Uterus (tissue), 2 donors: Measurements from ENCODE around the gene SYMPK.
A peak's percentile ranks its signal among the peaks of the same experiment; 100 is the strongest.

Experiments used
- CTCF ChIP-seq, 4 experiments: fragments of 200-600 bp in 2 of 4; fragments of 450-650 bp in 2 of 4; sonication (generic) in 2 of 4; IDR thresholded peaks; one replicate each; pipeline ENCODE4 v1.5.1; 2016 to 2019; ENCODE audit warnings: antibody characterized with exemption in 4 of 4, mild to moderate bottlenecking in 2 of 4, moderate library complexity in 1 of 4
- POLR2A ChIP-seq, 2 donors: fragments of 450-650 bp; IDR thresholded peaks; one replicate each; pipeline ENCODE4 v1.6.1; 2016; ENCODE audit warnings: antibody characterized with exemption in 2 of 2, mild to moderate bottlenecking in 1 of 2, moderate library complexity in 1 of 2

DNA sequence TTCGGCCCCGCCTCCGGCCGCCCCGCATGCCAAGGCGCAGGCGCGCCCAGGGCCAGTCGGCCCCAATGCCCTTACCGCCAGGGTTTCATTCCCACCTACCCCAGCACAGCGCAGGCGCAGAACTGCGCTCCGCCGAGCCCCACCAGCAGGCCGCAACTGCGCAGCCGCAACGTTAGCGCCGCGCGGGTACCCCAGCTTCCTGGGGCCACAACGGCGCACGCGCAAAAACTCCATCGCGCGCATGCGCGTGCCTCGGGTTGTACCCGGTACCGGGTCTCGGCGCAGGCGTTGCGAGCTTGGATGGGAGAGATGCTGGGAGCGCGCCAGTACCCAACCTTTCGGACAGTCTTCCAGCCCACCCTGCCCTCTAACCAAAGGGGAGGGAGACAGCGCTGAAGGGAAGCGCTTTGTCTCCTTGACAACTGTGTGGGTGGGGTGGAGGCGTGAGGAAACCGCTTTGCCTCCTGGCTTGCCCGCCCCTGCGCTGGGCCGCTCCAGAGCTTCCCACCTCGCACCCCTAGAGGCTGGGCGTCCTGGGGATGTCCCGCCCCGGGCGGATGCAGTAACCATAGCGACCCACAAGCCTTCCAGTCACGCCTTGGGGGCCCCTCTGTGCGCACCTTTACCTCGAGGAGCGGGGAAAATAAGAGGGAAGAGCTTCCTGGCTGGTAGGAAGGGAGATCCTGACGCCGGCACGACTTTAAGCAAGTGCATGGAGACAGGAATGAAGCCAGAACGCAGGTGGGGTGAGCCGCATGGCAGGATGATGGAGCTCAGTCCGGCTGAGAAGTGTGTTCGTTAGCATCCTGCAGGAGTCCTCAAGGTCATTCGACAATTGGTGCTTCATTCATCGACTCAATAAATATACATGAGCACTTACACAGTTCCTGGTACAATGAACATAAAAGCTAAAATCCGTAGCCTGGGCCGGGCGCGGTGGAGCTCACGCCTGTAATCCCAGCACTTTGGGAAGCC is 40.0 kb upstream of the SYMPK start:
- TF ChIP-seq POLR2A (IDR thresholded peaks at IDR 0.05): peak; percentile 9 to 80
- TF ChIP-seq CTCF (IDR thresholded peaks at IDR 0.05): peak in 2 of 4 experiments; percentile 18 to 39
